Measurements from ENCODE around the gene BTF3L4.

DNA sequence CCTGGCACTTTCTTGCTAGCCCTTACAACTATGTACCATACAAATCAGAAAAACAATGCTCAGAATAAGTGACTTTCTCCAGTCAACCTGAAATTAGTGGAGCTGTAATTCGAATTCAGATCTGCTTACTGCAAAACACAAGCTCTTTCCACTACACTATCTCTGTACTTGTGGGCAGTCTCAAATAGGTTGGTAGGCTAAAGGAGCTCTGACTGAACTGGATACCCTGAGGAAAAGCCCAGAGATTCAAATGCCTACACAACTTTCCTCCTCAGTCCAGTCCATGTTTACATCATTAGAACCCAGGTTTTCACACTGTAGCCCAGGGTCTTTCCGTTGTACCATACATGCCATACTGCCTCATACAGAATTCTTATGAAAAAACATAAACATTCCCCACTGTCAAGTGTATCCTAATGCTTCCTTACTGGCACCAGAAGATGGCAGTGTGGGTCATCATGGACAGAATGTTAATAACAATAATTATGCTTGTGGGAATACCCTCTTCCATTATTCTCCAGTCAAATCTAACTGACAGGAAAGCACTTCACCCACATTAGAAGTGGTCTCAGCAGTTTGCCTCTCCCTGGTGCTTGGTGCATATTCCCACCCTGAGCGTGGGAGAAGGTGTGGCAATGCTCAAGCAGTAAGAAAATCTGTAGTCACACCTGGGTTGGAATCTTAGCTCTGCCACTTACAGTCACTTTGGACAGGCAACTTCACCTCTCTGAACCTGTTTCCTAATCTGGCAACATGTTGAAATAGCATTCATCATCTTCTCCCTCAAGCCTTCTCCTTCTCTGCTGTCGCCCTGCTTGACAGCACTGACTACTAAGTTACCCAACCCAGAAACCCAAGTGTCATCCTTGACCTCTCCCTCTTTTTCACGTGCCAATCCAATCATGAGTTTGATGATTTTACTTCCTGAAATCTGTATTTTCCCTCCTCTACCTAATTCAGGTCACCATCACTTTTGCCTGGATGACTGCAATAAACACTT is 71.4 kb downstream of the BTF3L4 start:
- TF ChIP-seq, protein P1, sequence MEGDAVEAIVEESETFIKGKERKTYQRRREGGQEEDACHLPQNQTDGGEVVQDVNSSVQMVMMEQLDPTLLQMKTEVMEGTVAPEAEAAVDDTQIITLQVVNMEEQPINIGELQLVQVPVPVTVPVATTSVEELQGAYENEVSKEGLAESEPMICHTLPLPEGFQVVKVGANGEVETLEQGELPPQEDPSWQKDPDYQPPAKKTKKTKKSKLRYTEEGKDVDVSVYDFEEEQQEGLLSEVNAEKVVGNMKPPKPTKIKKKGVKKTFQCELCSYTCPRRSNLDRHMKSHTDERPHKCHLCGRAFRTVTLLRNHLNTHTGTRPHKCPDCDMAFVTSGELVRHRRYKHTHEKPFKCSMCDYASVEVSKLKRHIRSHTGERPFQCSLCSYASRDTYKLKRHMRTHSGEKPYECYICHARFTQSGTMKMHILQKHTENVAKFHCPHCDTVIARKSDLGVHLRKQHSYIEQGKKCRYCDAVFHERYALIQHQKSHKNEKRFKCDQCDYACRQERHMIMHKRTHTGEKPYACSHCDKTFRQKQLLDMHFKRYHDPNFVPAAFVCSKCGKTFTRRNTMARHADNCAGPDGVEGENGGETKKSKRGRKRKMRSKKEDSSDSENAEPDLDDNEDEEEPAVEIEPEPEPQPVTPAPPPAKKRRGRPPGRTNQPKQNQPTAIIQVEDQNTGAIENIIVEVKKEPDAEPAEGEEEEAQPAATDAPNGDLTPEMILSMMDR (IDR thresholded peaks at IDR 0.05) = peak; percentile 47 to 75 (median 62)
- no peak for TF ChIP-seq POLR2A (IDR thresholded peaks at IDR 0.05)

All from body of pancreas (tissue), 4 donors.